H1 (cell line): ENCODE results near the gene ITPKB. TPM values are rescaled to one million over a fixed set of nuclear protein-coding genes. Genes with fewer than 3 reads are reported as not detected.
"Not testable (repeated sequence)": the region's sequence is repeated elsewhere in the genome, so short reads cannot be mapped to it uniquely, and the experiment has no call there.

ENCODE experiments used
- CTCF ChIA-PET: fragments of 300-600 bp; sonication (Branson Sonifier 250); formaldehyde crosslinking; loops from one replicate; lab custom pipeline; 2021; ENCODE audit not compliant: partially characterized antibody; lab: Charles Lee
- POLR2A ChIA-PET: fragments of 300-600 bp; sonication (Branson Sonifier 250); formaldehyde crosslinking; loops from one replicate; lab custom pipeline; 2021; ENCODE audit warnings: inconsistent platforms; ENCODE audit not compliant: partially characterized antibody; lab: Charles Lee
- DNase-seq, 2 experiments: peaks; one replicate each; pipeline versions ENCODE4 v3.0.0 to v3.0.0-alpha.2; 2010 to 2022; ENCODE audit warnings: low spot score in 2 of 2, low read depth in 1 of 2, mixed read lengths in 1 of 2
- FAIRE-seq: peaks from 2 replicates; lab custom pipeline; 2011; peaks lifted over from hg19 to GRCh38; lab: Jason Lieb, UNC
- H2AFZ ChIP-seq: 2 replicates; pipeline ENCODE4 v1.8.1; 2012; ENCODE audit warnings: low read length, inconsistent platforms
- H2AK5ac ChIP-seq: 2 replicates; pipeline ENCODE4 v1.6.1; 2013; ENCODE audit warnings: low read depth, low read length
- H2BK120ac ChIP-seq: replicated peaks from 2 replicates; pipeline ENCODE3; 2013; ENCODE audit warnings: low read depth, low read length, inconsistent platforms
- H2BK12ac ChIP-seq: 2 replicates; pipeline ENCODE4 v1.6.1; 2013; ENCODE audit warnings: low read depth, low read length
- H2BK15ac ChIP-seq: 2 replicates; pipeline ENCODE4 v1.6.1; 2013; ENCODE audit warnings: low read length
- H2BK20ac ChIP-seq: 2 replicates; pipeline ENCODE4 v1.6.1; 2013; ENCODE audit warnings: low read length
- H2BK5ac ChIP-seq: 2 replicates; pipeline ENCODE4 v1.6.1; 2013; ENCODE audit warnings: low read depth, low read length
- H3K14ac ChIP-seq: 2 replicates; pipeline ENCODE4 v1.6.1; 2013; ENCODE audit warnings: inconsistent platforms; ENCODE audit not compliant: insufficient read length
- H3K18ac ChIP-seq: 2 replicates; pipeline ENCODE4 v1.6.1; 2013; ENCODE audit warnings: low read length; ENCODE audit errors: extremely low read depth
- H3K23ac ChIP-seq: 2 replicates; pipeline ENCODE4 v1.6.1; 2013; ENCODE audit warnings: inconsistent platforms; ENCODE audit not compliant: insufficient read length
- H3K23me2 ChIP-seq: 2 replicates; pipeline ENCODE4 v1.6.1; 2013; ENCODE audit warnings: low read depth, low read length
- H3K27ac ChIP-seq: 2 replicates; pipeline ENCODE4 v1.6.1; 2011; ENCODE audit warnings: low read depth, low read length, inconsistent platforms
- H3K27me3 ChIP-seq, 4 experiments: replicated peaks in 1 of 4; 1 replicate in 1 of 4; 2 replicates in 3 of 4; pipeline versions ENCODE4 v1.6.1 to v1.8.1; 2011 to 2013; ENCODE audit warnings: low read length in 3 of 4, mild to moderate bottlenecking in 3 of 4, inconsistent platforms in 2 of 4, mixed read lengths in 2 of 4, moderate library complexity in 1 of 4; ENCODE audit not compliant: control insufficient read depth in 3 of 4, insufficient read depth in 3 of 4; ENCODE audit errors: extremely low read depth in 1 of 4
- H3K36me3 ChIP-seq, 4 experiments: 2 replicates each; pipeline versions ENCODE4 v1.6.1 to v1.8.1; 2011 to 2013; ENCODE audit warnings: mild to moderate bottlenecking in 4 of 4, low read length in 3 of 4, moderate library complexity in 2 of 4, control low read depth in 1 of 4, inconsistent platforms in 1 of 4; ENCODE audit not compliant: insufficient read depth in 4 of 4, control insufficient read depth in 2 of 4
- H3K4ac ChIP-seq: replicated peaks from 2 replicates; pipeline ENCODE3; 2013; ENCODE audit warnings: low read length, low read depth, mixed read lengths, inconsistent platforms; ENCODE audit not compliant: insufficient read length
- H3K4me1 ChIP-seq, 4 experiments: replicated peaks in 1 of 4; 1 replicate in 1 of 4; 2 replicates in 3 of 4; pipeline versions ENCODE4 v1.6.1 to v1.8.1; 2011 to 2013; ENCODE audit warnings: low read length in 3 of 4, inconsistent platforms in 2 of 4, mixed read lengths in 1 of 4; ENCODE audit not compliant: insufficient read depth in 4 of 4, control insufficient read depth in 3 of 4
- H3K4me2 ChIP-seq, 2 experiments: 2 replicates each; pipeline versions ENCODE4 v1.6.1 to v1.8.1; 2011 to 2013; ENCODE audit warnings: low read depth in 2 of 2, low read length in 2 of 2, control low read depth in 1 of 2, inconsistent platforms in 1 of 2, mild to moderate bottlenecking in 1 of 2; ENCODE audit not compliant: insufficient read depth in 1 of 2
- H3K4me3 ChIP-seq, 4 experiments: fragments of 200-600, 300-600 bp in 1 of 4; sonication (generic), shearing (Covaris generic), sonication (Bioruptor Twin) in 1 of 4; 2 replicates each; pipeline versions ENCODE4 v1.5.1 to v1.8.1; 2011 to 2016; ENCODE audit warnings: low read length in 4 of 4, low read depth in 3 of 4, control low read depth in 2 of 4, inconsistent platforms in 2 of 4, mild to moderate bottlenecking in 2 of 4, mixed read lengths in 1 of 4, moderate library complexity in 1 of 4; ENCODE audit not compliant: insufficient read depth in 2 of 4; ENCODE audit errors: extremely low read depth in 1 of 4
- H3K56ac ChIP-seq: replicated peaks from 2 replicates; pipeline ENCODE3; 2013; ENCODE audit warnings: low read depth, mild to moderate bottlenecking, mixed read lengths, low read length, inconsistent platforms; ENCODE audit not compliant: insufficient read length
- H3K79me1 ChIP-seq: 2 replicates; pipeline ENCODE4 v1.6.1; 2013; ENCODE audit warnings: low read depth, low read length, control low read depth
- H3K79me2 ChIP-seq, 2 experiments: 2 replicates each; pipeline versions ENCODE4 v1.6.1 to v1.8.1; 2012 to 2013; ENCODE audit warnings: low read length in 2 of 2, mild to moderate bottlenecking in 2 of 2, inconsistent platforms in 1 of 2; ENCODE audit not compliant: insufficient read depth in 2 of 2, control insufficient read depth in 1 of 2
- H3K9ac ChIP-seq, 4 experiments: replicated peaks in 1 of 4; 1 replicate in 1 of 4; 2 replicates in 3 of 4; pipeline versions ENCODE4 v1.6.1 to v1.8.1; 2011 to 2013; ENCODE audit warnings: low read depth in 3 of 4, low read length in 3 of 4, control low read depth in 2 of 4, mild to moderate bottlenecking in 2 of 4, moderate library complexity in 2 of 4, inconsistent platforms in 1 of 4; ENCODE audit errors: extremely low read depth in 1 of 4
- H3K9me3 ChIP-seq, 2 experiments: 2 replicates each; pipeline versions ENCODE4 v1.6.1 to v1.8.1; 2012 to 2013; ENCODE audit warnings: mild to moderate bottlenecking in 2 of 2, moderate library complexity in 2 of 2, control low read depth in 1 of 2, inconsistent platforms in 1 of 2, low read depth in 1 of 2, low read length in 1 of 2, mixed read lengths in 1 of 2; ENCODE audit not compliant: insufficient read depth in 2 of 2
- H4K20me1 ChIP-seq, 2 experiments: replicated peaks in 1 of 2; 2 replicates each; pipeline versions ENCODE3 to v1.8.1; 2011 to 2013; ENCODE audit warnings: inconsistent platforms in 2 of 2, low read length in 2 of 2, mild to moderate bottlenecking in 1 of 2; ENCODE audit not compliant: insufficient read depth in 2 of 2, control insufficient read depth in 1 of 2
- H4K5ac ChIP-seq: 2 replicates; pipeline ENCODE4 v1.6.1; 2013; ENCODE audit warnings: low read length, low read depth, mixed read lengths, inconsistent platforms; ENCODE audit not compliant: insufficient read length
- H4K8ac ChIP-seq: 2 replicates; pipeline ENCODE4 v1.8.0; 2013; ENCODE audit warnings: mild to moderate bottlenecking, moderate library complexity, low read length, inconsistent platforms; ENCODE audit not compliant: insufficient read depth; ENCODE audit errors: extremely low read depth
- H4K91ac ChIP-seq: replicated peaks from 2 replicates; pipeline ENCODE3; 2013; ENCODE audit warnings: low read length, mixed read lengths, inconsistent platforms; ENCODE audit not compliant: insufficient read length
- WGBS, 2 experiments: shearing (Covaris generic) in 1 of 2; methylation state at CpG; one replicate each; pipeline versions ENCODE4 v1.1.6 to v1.1.7; 2013 to 2015; ENCODE audit warnings: low lambda C conversion rate in 2 of 2, mixed read lengths in 2 of 2, inconsistent platforms in 1 of 2, low coverage in 1 of 2, missing lambda C conversion rate in 1 of 2; ENCODE audit not compliant: insufficient replicate concordance in 2 of 2, insufficient coverage in 1 of 2, insufficient read length in 1 of 2; ENCODE audit errors: extremely low coverage in 1 of 2, missing lambda C conversion rate in 1 of 2; 5-methylcytosine and 5-hydroxymethylcytosine counted together
- polyA plus RNA-seq, 7 experiments: library from polyadenylated mRNA; depleted of rRNA in 3 of 7; stranded (reverse) in 5 of 7; unstranded in 2 of 7; fragments of >200 nt in 5 of 7; fragments of 200-250 nt in 2 of 7; gene quantifications; 1 replicate in 5 of 7; 2 replicates in 1 of 7; 4 replicates in 1 of 7; pipeline versions ENCODE4 v1.2.1 to v1.2.3, GENCODE V29; 2011 to 2013; ENCODE audit warnings: missing spikeins in 2 of 7, mixed read lengths in 2 of 7
- total RNA-seq: library from RNA; stranded (reverse); fragmentation: NEBNext Ultra II Directional; extraction: Animal tissue kit (Norgen Biotek cat#: 25700); gene quantifications from 2 replicates; pipeline ENCODE4 v1.2.1, GENCODE V29; 2021

The ITPKB gene
- total and polyA plus RNA-seq, 2 of the 8 experiments (the other 6 are each of a cell fraction or from before 2014, with no cell fraction given), result 1.7 to 4.8 TPM

GRCh38 chr1:226720574-226720973, 18.5 kb downstream of the ITPKB start:
- H4K91ac ChIP-seq, H3K23ac ChIP-seq, H3K56ac ChIP-seq, H3K9me3 ChIP-seq, H2AFZ ChIP-seq, H3K36me3 ChIP-seq, FAIRE-seq, H2AK5ac ChIP-seq, H3K18ac ChIP-seq, H3K4me3 ChIP-seq, H4K5ac ChIP-seq, H2BK5ac ChIP-seq, H3K23me2 ChIP-seq, H4K20me1 ChIP-seq, H2BK12ac ChIP-seq, H3K4me2 ChIP-seq, H2BK120ac ChIP-seq, H2BK20ac ChIP-seq, H3K27ac ChIP-seq, H3K79me2 ChIP-seq, H3K79me1 ChIP-seq, H4K8ac ChIP-seq, H3K4ac ChIP-seq, H3K14ac ChIP-seq, H3K27me3 ChIP-seq, POLR2A ChIA-PET, H3K9ac ChIP-seq, DNase-seq, H2BK15ac ChIP-seq: not testable (repeated sequence)
- peaks cover 14 to 22% (median 20%) of the 10 kb centered on the region in 4 experiments for H3K4me1 ChIP-seq
- CTCF ChIA-PET, result interaction anchor here (1.9 to 3.0 kb wide), 2 partner anchors 10 to 70 kb away, joined by 3 to 11 read pairs; no protein-coding TSS in a partner anchor
- WGBS, 2 experiments, result 94% methylated on average over 13 of the region's 13 CpGs; no CpG with 5 or more reads in 1 of the 2 experiments
